ENCODE results near the gene LIPE.

DNA sequence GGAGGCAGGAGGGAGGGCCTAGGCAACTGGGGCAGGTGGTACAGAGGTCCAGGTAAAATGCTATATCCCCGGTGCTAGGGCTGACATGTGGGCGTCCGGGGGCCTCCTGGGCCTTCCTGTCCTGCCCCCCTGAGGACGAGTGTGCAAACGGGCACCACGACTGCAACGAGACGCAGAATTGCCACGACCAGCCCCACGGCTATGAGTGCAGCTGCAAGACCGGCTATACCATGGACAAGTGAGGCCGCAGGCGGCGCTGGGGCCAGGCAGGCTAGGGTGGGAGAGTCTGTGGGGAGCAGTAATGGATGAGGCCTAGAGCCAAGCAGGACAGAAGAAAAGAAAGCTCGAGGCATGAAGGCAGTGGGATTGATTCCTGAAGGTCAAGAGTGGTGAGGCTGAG, 58.4 kb downstream of the LIPE start:
- no peak for TF ChIP-seq CTCF (conservative IDR thresholded peaks at IDR 0.05; ENCODE audit: low read depth, low read length)
- no peak for TF ChIP-seq EZH2 (IDR thresholded peaks at IDR 0.05; ENCODE audit: low read length, unreplicated experiment)

All from PC-3 (cell line).